ENCODE measurements around the gene MDN1.

DNA sequence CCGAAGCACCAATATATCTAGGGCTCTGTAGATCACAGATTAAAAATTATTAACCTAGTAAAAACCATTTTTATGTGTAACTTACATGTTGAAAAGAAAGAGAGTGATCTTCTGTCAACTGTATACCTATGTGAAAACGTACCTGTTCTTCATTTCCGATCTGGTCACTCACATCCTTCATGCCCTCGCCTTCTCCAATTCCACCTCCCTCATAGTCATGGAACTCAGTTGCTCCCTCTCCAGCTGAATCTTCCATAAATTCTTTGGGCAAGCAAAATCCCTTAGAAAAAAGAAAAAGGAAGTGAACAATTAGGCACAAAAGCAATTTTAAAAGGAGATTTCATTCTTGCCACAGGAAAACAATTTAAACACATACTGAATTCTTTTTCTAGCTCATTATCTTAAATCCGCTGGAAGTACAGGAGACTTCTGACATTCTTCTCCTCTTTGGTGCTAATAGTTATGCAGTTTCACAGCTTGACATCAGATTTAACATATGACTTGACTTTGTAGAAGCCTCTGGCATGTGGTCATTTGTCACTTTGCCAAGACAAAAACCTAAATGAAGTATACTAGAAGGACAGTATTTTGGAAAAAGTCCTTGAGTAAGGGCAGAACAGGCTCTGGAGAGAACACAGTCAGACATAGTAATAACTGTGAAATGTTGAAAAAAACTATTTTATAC lies 151.6 kb downstream of the MDN1 start:
- TF ChIP-seq CTCF (IDR thresholded peaks at IDR 0.05 in 8 of 11, conservative IDR thresholded peaks at IDR 0.05 in 3 of 11) (no peak), POLR2A (IDR thresholded peaks at IDR 0.05) (no peak), POLR2AphosphoS5 (IDR thresholded peaks at IDR 0.05) (no peak)
